Measurements from ENCODE around the gene ALCAM.

The ALCAM gene

DNA sequence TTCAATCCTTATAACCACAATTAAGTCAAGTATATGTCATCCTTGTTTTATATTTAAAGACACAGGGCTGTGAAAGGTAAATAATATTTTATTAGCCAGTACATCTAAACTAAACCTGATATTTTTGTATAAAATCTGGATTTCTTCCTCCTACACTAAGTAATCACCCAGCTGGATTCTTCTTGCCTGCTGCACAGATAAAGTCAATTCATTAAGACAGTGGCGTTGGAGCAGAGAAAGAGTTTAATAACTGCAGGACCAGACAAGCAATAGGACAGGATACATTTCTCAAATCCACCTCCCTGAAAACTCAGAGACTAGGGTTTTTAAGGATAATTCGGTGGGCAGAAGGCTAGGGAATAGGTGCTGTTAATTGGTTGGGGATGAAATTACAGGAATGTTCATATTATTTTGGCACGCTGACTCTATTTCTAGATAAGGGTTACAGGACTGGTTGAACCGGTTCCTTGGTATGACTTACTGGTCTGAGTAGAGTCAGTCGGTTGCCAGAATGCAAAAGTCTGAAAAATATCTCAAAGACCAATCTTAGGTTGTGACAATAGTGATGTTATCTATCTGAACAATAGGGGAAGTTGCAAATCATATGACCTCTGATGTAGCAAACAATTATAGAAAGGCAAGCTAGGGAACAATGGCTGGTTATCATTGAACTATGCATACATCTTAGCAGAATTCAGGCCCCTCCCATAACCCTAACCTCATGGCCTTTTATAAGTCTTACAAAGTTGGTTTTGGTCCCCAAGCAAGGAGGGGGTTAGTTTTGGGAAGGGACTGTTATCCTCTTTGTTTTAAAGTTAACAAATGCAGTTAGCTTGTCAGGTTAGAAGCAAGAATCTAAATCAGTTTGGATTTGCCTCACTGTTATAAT lies 244.8 kb downstream of the ALCAM start:
- H3K36me3 ChIP-seq (replicated peaks) = no peaks in the 10 kb centered on the region
- H3K27me3 ChIP-seq (ENCODE audit: low read depth) = no peaks in the 10 kb centered on the region
- no peak for DNase-seq (ENCODE audit: low spot score in 2 of 2)
- in situ Hi-C loops (cut with MboI; ENCODE audit: low sequenced_read_pairs) = no loop called here
- no peak overlapping the region for H3K4me3 ChIP-seq
- H3K4me1 ChIP-seq = no peaks in the 10 kb centered on the region
- no peaks in the 10 kb centered on the region for H3K9me3 ChIP-seq

GRCh38 chr3:105613120-105613519 lies 246.4 kb downstream of the ALCAM start:
- Histone ChIP-seq H3K36me3 (replicated peaks) (no peaks in the 10 kb centered on the region), H3K4me1 (no peaks in the 10 kb centered on the region), H3K27me3 (ENCODE audit: low read depth) (no peaks in the 10 kb centered on the region), H3K4me3 (no peak overlapping the region), H3K9me3 (no peaks in the 10 kb centered on the region)
- no peak for DNase-seq (ENCODE audit: low spot score in 2 of 2)
- in situ Hi-C loops (cut with MboI; ENCODE audit: low sequenced_read_pairs) = no loop called here

DNA sequence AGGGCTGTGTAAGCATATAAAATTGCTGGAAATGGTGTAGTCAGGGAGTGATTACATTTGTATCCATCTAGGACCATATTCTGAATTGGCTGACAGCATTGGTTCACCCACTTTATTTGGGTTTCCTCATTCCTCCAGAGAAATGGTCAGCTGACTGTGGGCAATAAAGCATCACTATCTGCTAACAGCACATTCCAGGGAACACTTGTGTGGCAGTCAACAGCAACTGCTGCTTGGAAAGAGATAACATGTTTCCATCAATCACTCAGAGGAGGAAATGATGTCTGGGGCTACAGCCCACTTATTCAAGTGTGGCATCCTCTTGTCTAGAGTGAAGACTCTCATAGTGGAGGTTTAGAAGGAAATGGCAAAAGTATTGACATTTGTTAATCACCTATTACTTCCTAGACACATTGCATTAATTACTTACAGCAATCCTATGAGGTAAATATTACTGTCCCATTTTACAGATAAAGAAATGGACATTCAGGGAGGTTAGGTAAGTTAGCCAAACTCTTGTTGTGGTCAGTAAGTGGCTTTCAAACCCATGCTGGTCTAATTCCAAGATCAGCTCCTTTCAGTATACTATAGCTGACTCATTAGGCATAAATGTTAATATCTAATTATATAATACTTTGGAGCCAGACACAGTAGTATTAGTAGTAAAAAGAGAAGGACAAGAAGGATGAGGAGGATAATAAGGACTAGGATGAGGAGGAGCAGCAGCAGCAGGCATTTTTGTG lies 247.8 kb downstream of the ALCAM start:
- H3K9me3 ChIP-seq = no peaks in the 10 kb centered on the region
- no peak overlapping the region for H3K4me3 ChIP-seq
- in situ Hi-C loops (cut with MboI; ENCODE audit: low sequenced_read_pairs) = no loop called here
- H3K27me3 ChIP-seq (ENCODE audit: low read depth) = no peaks in the 10 kb centered on the region
- no peaks in the 10 kb centered on the region for H3K4me1 ChIP-seq
- DNase-seq (ENCODE audit: low spot score in 2 of 2) = no peak
- no peaks in the 10 kb centered on the region for H3K36me3 ChIP-seq (replicated peaks)

GRCh38 chr3:105615814-105616213 lies 249.1 kb downstream of the ALCAM start:
- Histone ChIP-seq H3K9me3 (no peaks in the 10 kb centered on the region), H3K27me3 (ENCODE audit: low read depth) (no peaks in the 10 kb centered on the region)
- DNase-seq (ENCODE audit: low spot score in 2 of 2) = no peak

GRCh38 chr3:105616374-105617121 lies 249.8 kb downstream of the ALCAM start:
- no peaks in the 10 kb centered on the region for H3K9me3 ChIP-seq
- in situ Hi-C loops (cut with MboI; ENCODE audit: low sequenced_read_pairs) = no loop called here
- no peaks in the 10 kb centered on the region for H3K4me1 ChIP-seq
- no peak overlapping the region for H3K4me3 ChIP-seq
- no peak for DNase-seq (ENCODE audit: low spot score in 2 of 2)
- no peaks in the 10 kb centered on the region for H3K27me3 ChIP-seq (ENCODE audit: low read depth)
- no peaks in the 10 kb centered on the region for H3K36me3 ChIP-seq (replicated peaks)

More at GRCh38 chr3:105615814-105616213, 249.1 kb downstream of the ALCAM start:
- H3K4me3 ChIP-seq = no peak overlapping the region
- H3K36me3 ChIP-seq (replicated peaks) = no peaks in the 10 kb centered on the region
- H3K4me1 ChIP-seq = no peaks in the 10 kb centered on the region
- in situ Hi-C loops (cut with MboI; ENCODE audit: low sequenced_read_pairs) = no loop called here

GRCh38 chr3:105618556-105618955 lies 251.8 kb downstream of the ALCAM start:
- Histone ChIP-seq H3K36me3 (replicated peaks) (no peaks in the 10 kb centered on the region), H3K27me3 (ENCODE audit: low read depth) (no peaks in the 10 kb centered on the region), H3K4me3 (no peak overlapping the region), H3K9me3 (no peaks in the 10 kb centered on the region), H3K4me1 (no peaks in the 10 kb centered on the region)
- DNase-seq (ENCODE audit: low spot score in 2 of 2) = no peak
- in situ Hi-C loops (cut with MboI; ENCODE audit: low sequenced_read_pairs) = no loop called here

DNA sequence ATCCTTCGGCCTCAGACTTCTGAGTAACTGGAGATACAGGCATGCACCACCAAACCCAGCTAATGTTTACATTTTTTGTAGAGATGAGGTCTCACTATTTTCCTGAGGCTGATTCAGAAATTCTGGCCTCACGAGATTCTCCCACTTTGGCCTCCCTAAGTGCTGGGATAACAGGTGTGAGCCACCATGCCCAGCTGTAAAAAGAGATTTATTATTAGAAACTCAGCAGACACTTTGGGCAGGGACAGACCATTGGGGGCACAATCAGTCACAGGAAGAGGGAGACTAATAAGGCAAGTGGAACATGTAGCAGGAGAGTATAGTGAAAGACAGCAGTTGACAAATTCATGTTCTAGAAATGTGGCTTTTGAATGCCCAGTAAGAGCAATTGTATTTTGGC lies 252.9 kb downstream of the ALCAM start:
- Histone ChIP-seq H3K9me3 (no peaks in the 10 kb centered on the region), H3K4me3 (no peak overlapping the region), H3K27me3 (ENCODE audit: low read depth) (no peaks in the 10 kb centered on the region), H3K4me1 (no peaks in the 10 kb centered on the region), H3K36me3 (replicated peaks) (no peaks in the 10 kb centered on the region)
- in situ Hi-C loops (cut with MboI; ENCODE audit: low sequenced_read_pairs) = no loop called here
- no peak for DNase-seq (ENCODE audit: low spot score in 2 of 2)

- in situ Hi-C loops (cut with MboI; ENCODE audit: low sequenced_read_pairs) = no loop called here
- DNase-seq (ENCODE audit: low spot score in 2 of 2) = no peak
- Histone ChIP-seq H3K4me3 (no peak overlapping the region), H3K9me3 (no peaks in the 10 kb centered on the region), H3K4me1 (no peaks in the 10 kb centered on the region), H3K27me3 (ENCODE audit: low read depth) (no peaks in the 10 kb centered on the region), H3K36me3 (replicated peaks) (no peaks in the 10 kb centered on the region)
Observed at GRCh38 chr3:105620236-105620635, 253.5 kb downstream of the ALCAM start.

- Histone ChIP-seq H3K36me3 (replicated peaks) (no peaks in the 10 kb centered on the region), H3K4me1 (no peaks in the 10 kb centered on the region), H3K27me3 (ENCODE audit: low read depth) (no peaks in the 10 kb centered on the region), H3K4me3 (no peak overlapping the region), H3K9me3 (no peaks in the 10 kb centered on the region)
- in situ Hi-C loops (cut with MboI; ENCODE audit: low sequenced_read_pairs) = no loop called here
- no peak for DNase-seq (ENCODE audit: low spot score in 2 of 2)
Observed at GRCh38 chr3:105622169-105622568, 255.5 kb downstream of the ALCAM start.

Data from HAP-1 (cell line).